Measurements from ENCODE around the gene EPS15. TPM values are rescaled to one million over a fixed set of nuclear protein-coding genes. Genes with fewer than 3 reads are reported as not detected.

Gene EPS15
- total and polyA plus RNA-seq, 7 donors: 9.8 to 71.9 (median 46.1) TPM

DNA sequence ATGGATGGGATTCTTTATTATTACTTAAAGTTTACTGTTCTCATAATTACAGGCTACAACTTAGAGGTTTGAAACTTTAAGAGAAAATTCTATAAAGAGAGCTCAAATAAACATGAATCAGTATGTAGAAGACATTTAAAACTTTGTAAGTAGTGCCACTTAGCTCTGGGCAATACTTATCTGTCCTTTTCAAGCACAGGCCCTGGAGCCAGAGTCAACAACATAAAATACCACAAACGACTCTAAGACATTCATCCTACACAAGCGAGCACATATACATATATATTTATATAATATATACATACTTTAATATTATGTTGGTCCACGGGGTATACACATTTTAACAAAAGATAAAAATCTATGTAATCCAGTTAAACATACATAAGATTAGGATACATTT is 164.7 kb downstream of the EPS15 start:
- Histone ChIP-seq H3K4me3 (no peak overlapping the region), H3K27me3 (ENCODE audit: insufficient read depth in 3 of 3, low read length in 2 of 3) (no peaks in the 10 kb centered on the region), H3K36me3 (ENCODE audit: insufficient read depth in 1 of 2, low read depth in 1 of 2) (peaks cover 0 to 58% of the 10 kb centered on the region in 2 donors), H3K27ac (no peak overlapping the region), H3K4me1 (no peaks in the 10 kb centered on the region), H3K9me3 (no peaks in the 10 kb centered on the region)
- TF ChIP-seq, protein P1, sequence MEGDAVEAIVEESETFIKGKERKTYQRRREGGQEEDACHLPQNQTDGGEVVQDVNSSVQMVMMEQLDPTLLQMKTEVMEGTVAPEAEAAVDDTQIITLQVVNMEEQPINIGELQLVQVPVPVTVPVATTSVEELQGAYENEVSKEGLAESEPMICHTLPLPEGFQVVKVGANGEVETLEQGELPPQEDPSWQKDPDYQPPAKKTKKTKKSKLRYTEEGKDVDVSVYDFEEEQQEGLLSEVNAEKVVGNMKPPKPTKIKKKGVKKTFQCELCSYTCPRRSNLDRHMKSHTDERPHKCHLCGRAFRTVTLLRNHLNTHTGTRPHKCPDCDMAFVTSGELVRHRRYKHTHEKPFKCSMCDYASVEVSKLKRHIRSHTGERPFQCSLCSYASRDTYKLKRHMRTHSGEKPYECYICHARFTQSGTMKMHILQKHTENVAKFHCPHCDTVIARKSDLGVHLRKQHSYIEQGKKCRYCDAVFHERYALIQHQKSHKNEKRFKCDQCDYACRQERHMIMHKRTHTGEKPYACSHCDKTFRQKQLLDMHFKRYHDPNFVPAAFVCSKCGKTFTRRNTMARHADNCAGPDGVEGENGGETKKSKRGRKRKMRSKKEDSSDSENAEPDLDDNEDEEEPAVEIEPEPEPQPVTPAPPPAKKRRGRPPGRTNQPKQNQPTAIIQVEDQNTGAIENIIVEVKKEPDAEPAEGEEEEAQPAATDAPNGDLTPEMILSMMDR (IDR thresholded peaks at IDR 0.05): no peak
- 78 to 88% (median 78%) methylated on average over 3 of the region's 3 CpGs for WGBS, 3 donors
- ATAC-seq (no peak), DNase-seq (no peak)
- intact Hi-C loops (cut with DNase I): no loop called here

DNA sequence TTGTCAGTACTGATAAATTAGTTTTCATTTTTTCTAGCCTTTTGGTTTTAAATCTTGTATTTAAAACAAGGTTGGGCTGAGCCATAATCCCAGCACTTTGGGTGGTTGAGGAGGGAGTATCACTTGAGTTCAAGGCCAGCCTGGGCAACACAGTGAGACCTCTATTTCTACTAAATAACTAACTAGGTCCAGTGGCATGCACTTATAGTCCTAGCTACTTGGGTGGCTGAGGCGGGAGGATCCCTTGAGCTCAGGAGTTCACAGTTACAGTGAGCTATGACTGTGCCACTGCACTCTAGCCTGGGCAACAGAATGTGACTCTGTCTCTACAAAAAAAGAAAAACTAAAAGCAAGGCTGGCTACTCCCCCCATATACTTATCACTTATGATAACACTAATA is 167.2 kb downstream of the EPS15 start:
- TF ChIP-seq, protein P1 (IDR thresholded peaks at IDR 0.05): no peak
- ATAC-seq: no peak
- Histone ChIP-seq H3K27ac (no peak overlapping the region), H3K4me1 (no peaks in the 10 kb centered on the region), H3K27me3 (ENCODE audit: insufficient read depth in 3 of 3, low read length in 2 of 3) (no peaks in the 10 kb centered on the region), H3K9me3 (no peaks in the 10 kb centered on the region), H3K4me3 (no peak overlapping the region), H3K36me3 (ENCODE audit: insufficient read depth in 1 of 2, low read depth in 1 of 2) (peaks cover 0 to 41% of the 10 kb centered on the region in 2 donors)
- intact Hi-C loops (cut with DNase I): no loop called here
- WGBS, 3 donors: 85 to 100% (median 95%) methylated on average over 1 of the region's 1 CpG
- DNase-seq: no peak

DNA sequence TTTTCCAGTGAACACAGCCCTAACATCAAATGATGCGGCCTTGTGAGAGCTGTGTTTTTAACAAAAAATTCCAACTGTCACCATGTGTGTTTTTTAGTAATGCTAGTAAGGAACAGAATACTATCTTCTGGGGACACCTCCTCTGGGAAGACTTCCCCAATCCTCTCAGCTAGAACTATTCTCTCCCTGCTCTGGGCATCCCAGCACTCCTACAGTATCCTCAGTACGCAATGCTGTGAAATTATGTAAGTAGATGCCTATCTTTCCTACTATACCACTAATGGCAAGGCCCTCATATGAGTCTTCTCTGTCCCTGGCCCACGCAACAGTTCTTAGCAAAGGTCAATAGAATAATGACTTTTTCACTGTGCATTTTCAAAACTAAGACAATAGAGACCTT is 169.2 kb downstream of the EPS15 start:
- H3K4me1 ChIP-seq: peaks cover 9% of the 10 kb centered on the region
- 95 to 98% (median 96%) methylated on average over 3 of the region's 3 CpGs for WGBS, 3 donors
- no peak for DNase-seq
- no peaks in the 10 kb centered on the region for H3K9me3 ChIP-seq
- no peak overlapping the region for H3K4me3 ChIP-seq
- no peak overlapping the region for H3K27ac ChIP-seq
- intact Hi-C loops (cut with DNase I): no loop called here
- peaks cover 0 to 20% of the 10 kb centered on the region in 2 donors for H3K36me3 ChIP-seq (ENCODE audit: insufficient read depth in 1 of 2, low read depth in 1 of 2)
- H3K27me3 ChIP-seq (ENCODE audit: insufficient read depth in 3 of 3, low read length in 2 of 3): peaks cover 0 to 9% (median 2%) of the 10 kb centered on the region in 3 donors
- TF ChIP-seq, protein P1 (IDR thresholded peaks at IDR 0.05): no peak
- no peak for ATAC-seq

DNA sequence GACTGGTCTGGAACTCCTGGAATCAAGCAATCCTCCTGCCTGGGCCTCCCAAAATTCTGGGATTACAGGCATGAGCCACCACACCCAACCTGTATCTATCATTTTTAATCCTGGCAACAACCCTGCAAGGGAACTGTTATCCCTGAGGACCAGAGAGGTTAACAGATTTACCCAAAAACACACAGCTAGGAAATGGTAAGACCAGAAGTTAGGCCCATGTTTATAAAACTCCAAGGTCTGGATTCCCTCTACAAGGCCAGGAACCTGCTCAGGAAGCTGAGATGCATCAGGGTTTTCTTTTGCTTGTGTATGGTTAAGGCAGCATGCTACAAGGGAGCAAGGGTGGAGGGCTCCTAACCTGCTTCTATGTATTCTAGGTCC is 170.9 kb downstream of the EPS15 start:
- intact Hi-C loops (cut with DNase I): no loop called here
- H3K4me1 ChIP-seq: peaks cover 9% of the 10 kb centered on the region
- DNase-seq (no peak), ATAC-seq (no peak)
- no peak overlapping the region for H3K4me3 ChIP-seq
- H3K27me3 ChIP-seq (ENCODE audit: insufficient read depth in 3 of 3, low read length in 2 of 3): peaks cover 0 to 17% (median 5%) of the 10 kb centered on the region in 3 donors
- TF ChIP-seq, protein P1 (IDR thresholded peaks at IDR 0.05): no peak
- H3K9me3 ChIP-seq: no peaks in the 10 kb centered on the region
- peaks cover 0 to 3% of the 10 kb centered on the region in 2 donors for H3K36me3 ChIP-seq (ENCODE audit: insufficient read depth in 1 of 2, low read depth in 1 of 2)
- H3K27ac ChIP-seq: no peak overlapping the region

DNA sequence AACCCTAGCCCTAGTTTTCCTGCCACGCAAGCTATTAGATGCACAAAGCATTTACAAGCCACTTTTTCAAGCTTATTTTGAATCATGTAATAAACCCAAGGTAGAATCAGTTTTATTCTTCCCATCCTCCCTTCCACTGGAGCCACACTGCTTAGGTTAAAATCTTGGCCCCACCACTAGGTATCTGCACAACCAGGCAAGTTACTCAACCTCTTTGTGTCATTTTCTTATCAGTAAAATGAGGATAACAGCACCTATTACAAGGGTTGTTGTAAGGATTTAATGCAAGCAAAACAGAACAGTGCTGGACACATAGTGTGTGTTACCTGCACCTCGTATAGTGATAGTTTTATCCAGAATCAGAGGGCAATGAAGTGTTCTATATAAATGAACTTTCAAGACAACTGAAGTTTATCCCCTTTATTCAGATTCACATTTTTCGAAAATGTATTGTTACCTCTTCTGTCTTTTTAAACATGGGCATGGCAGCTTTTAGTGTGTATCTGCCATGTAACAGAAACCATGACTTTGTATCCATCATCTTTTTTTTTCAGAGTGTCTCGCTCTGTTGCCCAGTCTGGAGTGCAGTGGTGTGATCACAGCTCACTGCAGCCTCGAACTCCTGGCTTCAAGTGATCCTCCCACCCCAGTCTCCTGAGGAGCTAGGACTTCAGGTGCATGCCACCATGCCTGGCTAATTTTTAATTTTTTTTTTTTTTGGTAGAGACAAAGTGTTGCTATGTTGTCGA is 171.5 kb downstream of the EPS15 start:
- no peaks in the 10 kb centered on the region for H3K36me3 ChIP-seq (ENCODE audit: insufficient read depth in 1 of 2, low read depth in 1 of 2)
- H3K27ac ChIP-seq: no peak overlapping the region
- peaks cover 0 to 17% (median 5%) of the 10 kb centered on the region in 3 donors for H3K27me3 ChIP-seq (ENCODE audit: insufficient read depth in 3 of 3, low read length in 2 of 3)
- DNase-seq (no peak), ATAC-seq (no peak)
- peaks cover 9% of the 10 kb centered on the region for H3K4me1 ChIP-seq
- WGBS, 3 donors: 87 to 91% (median 89%) methylated on average over 6 of the region's 6 CpGs
- TF ChIP-seq, protein P1 (IDR thresholded peaks at IDR 0.05): no peak
- intact Hi-C loops (cut with DNase I): no loop called here
- H3K4me3 ChIP-seq: no peak overlapping the region
- H3K9me3 ChIP-seq: no peaks in the 10 kb centered on the region

Measured in psoas muscle (tissue), 8 donors.